ENCODE measurements around the gene LUZP2.

DNA sequence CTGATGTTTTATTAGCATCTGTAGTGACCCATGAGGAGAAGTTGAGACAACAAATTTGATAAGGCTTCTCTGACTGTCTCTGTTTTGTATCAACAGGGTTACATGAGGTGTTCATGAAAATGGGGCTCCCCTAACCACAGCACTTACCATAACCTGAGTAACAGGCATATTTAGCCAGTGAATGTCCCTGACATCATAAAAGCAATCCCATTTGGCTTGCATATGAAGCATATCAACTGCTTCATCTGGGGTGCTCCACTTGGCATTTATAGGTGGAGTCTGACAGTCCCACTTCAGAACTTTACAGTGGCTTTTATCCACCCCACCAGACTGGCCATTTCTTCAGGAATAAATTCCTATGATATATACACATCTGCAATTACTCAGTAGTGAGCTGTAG, 257.6 kb downstream of the LUZP2 start:
- TF ChIP-seq CTCF (conservative IDR thresholded peaks at IDR 0.05) (no peak), ZFX (IDR thresholded peaks at IDR 0.05) (no peak)
